Measurements from ENCODE around the gene GIPC2. TPM values are rescaled to one million over a fixed set of nuclear protein-coding genes. Genes with fewer than 3 reads are reported as not detected.
"Not testable (repeated sequence)": the region's sequence is repeated elsewhere in the genome, so short reads cannot be mapped to it uniquely, and the experiment has no call there.

GIPC2 gene
- total RNA-seq, 6 donors from 2014 or later: 0.33 to 4.1 (median 1.8) TPM

- Histone ChIP-seq H3K4me3 (no peak overlapping the region), H3K9me3 (no peaks in the 10 kb centered on the region), H3K36me3 (no peaks in the 10 kb centered on the region), H3K27me3 (no peaks in the 10 kb centered on the region), H3K27ac (no peak overlapping the region), H3K4me1 (peaks cover 0 to 4% (median 0%) of the 10 kb centered on the region in 4 donors)
- TF ChIP-seq EP300 (IDR thresholded peaks at IDR 0.05): no peak
- TF ChIP-seq POLR2A (IDR thresholded peaks at IDR 0.05): no peak
- TF ChIP-seq POLR2AphosphoS5 (IDR thresholded peaks at IDR 0.05): no peak
- no peak for TF ChIP-seq CTCF (IDR thresholded peaks at IDR 0.05)
- DNase-seq (no peak), ATAC-seq (ENCODE audit: low FRiP score in 2 of 2) (no peak)
These were observed 58.6 kb downstream of the GIPC2 start for GRCh38 chr1:78104322-78104721.

GRCh38 chr1:78109659-78110058 is 63.9 kb downstream of the GIPC2 start:
- not testable (repeated sequence) for DNase-seq; H3K4me1 ChIP-seq; H3K36me3 ChIP-seq; H3K27me3 ChIP-seq; H3K4me3 ChIP-seq; H3K9me3 ChIP-seq; H3K27ac ChIP-seq; ATAC-seq (ENCODE audit: low FRiP score in 2 of 2)
- WGBS, 2 donors: 84 to 87% methylated on average over 4 of the region's 4 CpGs

- H3K9me3 ChIP-seq: no peaks in the 10 kb centered on the region
- peaks cover 0 to 3% (median 0%) of the 10 kb centered on the region in 4 donors for H3K4me1 ChIP-seq
- no peak overlapping the region for H3K4me3 ChIP-seq
- no peak overlapping the region for H3K27ac ChIP-seq
- ATAC-seq (ENCODE audit: low FRiP score in 2 of 2) (no peak), DNase-seq (no peak)
- no peaks in the 10 kb centered on the region for H3K36me3 ChIP-seq
- H3K27me3 ChIP-seq: no peaks in the 10 kb centered on the region
- WGBS, 2 donors: 91 to 92% methylated on average over 6 of the region's 6 CpGs
- TF ChIP-seq CTCF (IDR thresholded peaks at IDR 0.05) (no peak), POLR2A (IDR thresholded peaks at IDR 0.05) (no peak), EP300 (IDR thresholded peaks at IDR 0.05) (no peak), POLR2AphosphoS5 (IDR thresholded peaks at IDR 0.05) (no peak)
These were observed 67.6 kb downstream of the GIPC2 start for GRCh38 chr1:78113156-78113916.

- Histone ChIP-seq H3K9me3 (no peaks in the 10 kb centered on the region), H3K4me1 (peaks cover 0 to 3% (median 0%) of the 10 kb centered on the region in 4 donors), H3K4me3 (no peak overlapping the region), H3K36me3 (no peaks in the 10 kb centered on the region), H3K27me3 (no peaks in the 10 kb centered on the region), H3K27ac (no peak overlapping the region)
- peak; percentile 76 to 91 for ATAC-seq (ENCODE audit: low FRiP score in 2 of 2)
- WGBS, 2 donors: 70 to 77% methylated on average over 9 of the region's 9 CpGs
- DNase-seq: peak in 1 of 2 donors; percentile 36
- TF ChIP-seq POLR2A (IDR thresholded peaks at IDR 0.05) (no peak), POLR2AphosphoS5 (IDR thresholded peaks at IDR 0.05) (no peak), CTCF (IDR thresholded peaks at IDR 0.05) (peak; percentile 67 to 87 (median 82)), EP300 (IDR thresholded peaks at IDR 0.05) (no peak)
These were observed 68.5 kb downstream of the GIPC2 start for GRCh38 chr1:78114034-78114956.

GRCh38 chr1:78120485-78120884 is 74.7 kb downstream of the GIPC2 start:
- H3K4me3 ChIP-seq; H3K9me3 ChIP-seq; H3K36me3 ChIP-seq; H3K27ac ChIP-seq; H3K27me3 ChIP-seq; DNase-seq; H3K4me1 ChIP-seq; ATAC-seq (ENCODE audit: low FRiP score in 2 of 2): not testable (repeated sequence)
- WGBS, 2 donors: 94 to 97% methylated on average over 6 of the region's 6 CpGs
